GM23248 (cell line): Measurements from ENCODE around the gene ERVV-1.

Experiments used
- EZH2 ChIP-seq: fragments of 200-600 bp; sonication (generic); IDR thresholded peaks from 2 replicates; pipeline ENCODE4 v1.6.1; 2018; ENCODE audit warnings: antibody characterized with exemption, mild to moderate bottlenecking; ENCODE audit not compliant: insufficient read depth, poor library complexity, severe bottlenecking
- EZH2phosphoT487 ChIP-seq: fragments of 200-600 bp; sonication (generic); IDR thresholded peaks from 2 replicates; pipeline ENCODE4 v1.6.1; 2018; ENCODE audit warnings: antibody characterized with exemption, moderate library complexity, mild to moderate bottlenecking, low read depth; ENCODE audit not compliant: insufficient read depth

- TF ChIP-seq EZH2: no peak
- TF ChIP-seq EZH2phosphoT487: no peak
Observed at GRCh38 chr19:53007200-53007599, 6.5 kb upstream of the ERVV-1 start.
